ENCODE data around the gene RIC8A. TPM values are rescaled to one million over a fixed set of nuclear protein-coding genes. Genes with fewer than 3 reads are reported as not detected.
"Not testable (repeated sequence)": the region's sequence is repeated elsewhere in the genome, so short reads cannot be mapped to it uniquely, and the experiment has no call there.

RIC8A gene
- total and polyA plus RNA-seq, 2 of the 13 experiments (the other 11 are each of a cell fraction or from before 2014, with no cell fraction given): 62.1 to 63.8 TPM

DNA sequence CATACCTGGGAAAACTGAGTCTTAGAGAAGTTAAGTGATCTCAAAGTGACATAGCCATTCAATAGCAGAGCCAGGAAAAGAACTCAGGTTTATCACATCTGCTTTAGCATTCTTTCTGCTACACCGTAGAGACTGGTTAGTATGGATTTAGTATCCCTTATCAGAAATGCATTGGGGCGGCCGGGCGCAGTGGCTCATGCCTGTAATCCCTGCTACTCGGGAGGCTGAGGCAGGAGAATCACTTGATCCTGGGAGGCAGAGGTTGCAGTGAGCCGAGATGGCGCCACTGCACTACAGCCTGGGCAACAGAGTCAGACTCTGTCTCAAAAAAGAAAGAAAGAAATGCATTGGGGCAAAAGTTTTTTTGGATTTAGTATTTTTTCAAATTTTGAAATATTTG lies 30.8 kb downstream of the RIC8A start:
- DNase-seq (ENCODE audit: low spot score); H3K27me3 ChIP-seq (ENCODE audit: control insufficient read depth in 1 of 2, insufficient read depth in 2 of 2, low read length in 2 of 2); H4K20me1 ChIP-seq (ENCODE audit: insufficient read depth, low read length); H2AFZ ChIP-seq (ENCODE audit: low read length); ATAC-seq; FAIRE-seq; H3K9me3 ChIP-seq (ENCODE audit: low read length); in situ Hi-C loops (cut with HindIII; ENCODE audit: extremely low pct_ligation_motif_present, low pct_unique_long_range_greater_than_20kb); POLR2A ChIA-PET; intact Hi-C loops (cut with micrococcal nuclease; ENCODE audit: unreplicated experiment); CTCF ChIA-PET (ENCODE audit: low intra/inter-chr PET ratio, low total read pairs); BruUV-seq (replicated peaks); H3K27ac ChIP-seq (ENCODE audit: extremely low read length, insufficient read depth, low read length): not testable (repeated sequence)
- WGBS (ENCODE audit: low lambda C conversion rate): 81% methylated on average over 7 of the region's 7 CpGs
- Histone ChIP-seq H3K9ac (ENCODE audit: insufficient read depth, low read depth, low read length) (peak overlapping the region; percentile 81; the same call in 1 of the 2 replicates), H3K4me3 (replicated peaks in 1 of 3; ENCODE audit: insufficient read depth in 1 of 3, low read depth in 2 of 3, low read length in 3 of 3) (peak overlapping the region in 1 of 3 experiments; percentile 91; a peak in 1 of 6 replicates), H3K79me2 (ENCODE audit: insufficient read depth, low read length) (peaks cover 27% of the 10 kb centered on the region), H3K4me1 (ENCODE audit: insufficient read depth, low read length) (peaks cover 34% of the 10 kb centered on the region), H3K36me3 (replicated peaks in 1 of 2; ENCODE audit: control insufficient read depth in 1 of 2, insufficient read depth in 2 of 2, low read length in 2 of 2) (peaks cover 3 to 25% of the 10 kb centered on the region in 2 experiments; a peak in 4 of 5 replicates), H3K4me2 (ENCODE audit: low read depth, low read length) (peak overlapping the region; percentile 99)
- TF ChIP-seq ZNF121 (CRISPR knock-in tag; IDR thresholded peaks at IDR 0.05): 0 out of 2 replicates have a peak, but pooled peaks have one; percentile 22

DNA sequence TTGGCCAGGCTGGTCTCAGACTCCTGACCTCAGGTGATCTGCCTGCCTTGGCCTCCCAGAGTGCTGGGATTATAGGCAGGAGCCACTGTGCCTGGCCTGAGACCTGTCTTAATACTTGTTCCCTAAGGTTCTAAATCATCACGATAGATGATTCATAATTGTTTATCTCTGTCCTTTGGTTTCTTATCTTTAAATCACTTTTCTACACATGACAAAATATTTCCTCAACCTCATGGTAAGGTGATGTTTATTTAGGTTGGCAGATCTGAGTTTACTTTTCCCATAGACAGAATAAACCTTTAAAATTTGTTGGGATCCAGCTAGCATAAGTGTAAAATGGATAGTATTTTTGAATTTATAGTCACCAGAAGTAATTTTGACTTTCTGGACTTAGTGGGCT lies 32.8 kb downstream of the RIC8A start:
- no peak overlapping the region for H3K9ac ChIP-seq (ENCODE audit: insufficient read depth, low read depth, low read length)
- H3K9me3 ChIP-seq (ENCODE audit: low read length): no peaks in the 10 kb centered on the region
- no peaks in the 10 kb centered on the region for H4K20me1 ChIP-seq (ENCODE audit: insufficient read depth, low read length)
- H3K4me3 ChIP-seq (replicated peaks in 1 of 3; ENCODE audit: insufficient read depth in 1 of 3, low read depth in 2 of 3, low read length in 3 of 3): no peak overlapping the region
- ChIA-PET POLR2A (no interaction called here), CTCF (ENCODE audit: low intra/inter-chr PET ratio, low total read pairs) (interaction anchor here (0.7 kb wide), 1 partner anchor 1847 kb away, joined by 3 read pairs; no protein-coding TSS in a partner anchor)
- no peaks in the 10 kb centered on the region; a peak in 1 of 5 replicates for H3K27me3 ChIP-seq (ENCODE audit: control insufficient read depth in 1 of 2, insufficient read depth in 2 of 2, low read length in 2 of 2)
- no peak overlapping the region for H3K27ac ChIP-seq (ENCODE audit: extremely low read length, insufficient read depth, low read length)
- 96% methylated on average over 1 of the region's 1 CpG for WGBS (ENCODE audit: low lambda C conversion rate)
- H2AFZ ChIP-seq (ENCODE audit: low read length): no peak overlapping the region
- BruUV-seq (replicated peaks): no TSS peak
- peaks cover 17% of the 10 kb centered on the region for H3K4me1 ChIP-seq (ENCODE audit: insufficient read depth, low read length)
- H3K36me3 ChIP-seq (replicated peaks in 1 of 2; ENCODE audit: control insufficient read depth in 1 of 2, insufficient read depth in 2 of 2, low read length in 2 of 2): peaks cover 5 to 40% of the 10 kb centered on the region in 2 experiments; a peak in 4 of 5 replicates
- in situ Hi-C loops (cut with HindIII; ENCODE audit: extremely low pct_ligation_motif_present, low pct_unique_long_range_greater_than_20kb): no loop called here
- H3K79me2 ChIP-seq (ENCODE audit: insufficient read depth, low read length): peaks cover 26% of the 10 kb centered on the region
- ATAC-seq (no peak), DNase-seq (ENCODE audit: low spot score) (no peak), FAIRE-seq (no peak)
- intact Hi-C loops (cut with micrococcal nuclease; ENCODE audit: unreplicated experiment): no loop called here
- no peak overlapping the region for H3K4me2 ChIP-seq (ENCODE audit: low read depth, low read length)
- TF ChIP-seq ZNF777 (CRISPR knock-in tag; IDR thresholded peaks at IDR 0.05) (no peak), ASH2L (IDR thresholded peaks at IDR 0.05; ENCODE audit: insufficient read length, low read depth, low read length) (no peak), ZNF160 (CRISPR knock-in tag; IDR thresholded peaks at IDR 0.05) (no peak), ZNF550 (CRISPR knock-in tag; IDR thresholded peaks at IDR 0.05; ENCODE audit: borderline replicate concordance) (no peak), ZNF749 (CRISPR knock-in tag; IDR thresholded peaks at IDR 0.05; ENCODE audit: borderline replicate concordance) (no peak), SYNCRIP (IDR thresholded peaks at IDR 0.05; ENCODE audit: insufficient read depth, low read depth, low read length) (no peak)
- TF ChIP-seq, protein P1, sequence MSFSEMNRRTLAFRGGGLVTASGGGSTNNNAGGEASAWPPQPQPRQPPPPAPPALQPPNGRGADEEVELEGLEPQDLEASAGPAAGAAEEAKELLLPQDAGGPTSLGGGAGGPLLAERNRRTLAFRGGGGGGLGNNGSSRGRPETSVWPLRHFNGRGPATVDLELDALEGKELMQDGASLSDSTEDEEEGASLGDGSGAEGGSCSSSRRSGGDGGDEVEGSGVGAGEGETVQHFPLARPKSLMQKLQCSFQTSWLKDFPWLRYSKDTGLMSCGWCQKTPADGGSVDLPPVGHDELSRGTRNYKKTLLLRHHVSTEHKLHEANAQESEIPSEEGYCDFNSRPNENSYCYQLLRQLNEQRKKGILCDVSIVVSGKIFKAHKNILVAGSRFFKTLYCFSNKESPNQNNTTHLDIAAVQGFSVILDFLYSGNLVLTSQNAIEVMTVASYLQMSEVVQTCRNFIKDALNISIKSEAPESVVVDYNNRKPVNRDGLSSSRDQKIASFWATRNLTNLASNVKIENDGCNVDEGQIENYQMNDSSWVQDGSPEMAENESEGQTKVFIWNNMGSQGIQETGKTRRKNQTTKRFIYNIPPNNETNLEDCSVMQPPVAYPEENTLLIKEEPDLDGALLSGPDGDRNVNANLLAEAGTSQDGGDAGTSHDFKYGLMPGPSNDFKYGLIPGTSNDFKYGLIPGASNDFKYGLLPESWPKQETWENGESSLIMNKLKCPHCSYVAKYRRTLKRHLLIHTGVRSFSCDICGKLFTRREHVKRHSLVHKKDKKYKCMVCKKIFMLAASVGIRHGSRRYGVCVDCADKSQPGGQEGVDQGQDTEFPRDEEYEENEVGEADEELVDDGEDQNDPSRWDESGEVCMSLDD (CRISPR knock-in tag; IDR thresholded peaks at IDR 0.05; ENCODE audit: borderline replicate concordance): no peak
- TF ChIP-seq, protein P2, sequence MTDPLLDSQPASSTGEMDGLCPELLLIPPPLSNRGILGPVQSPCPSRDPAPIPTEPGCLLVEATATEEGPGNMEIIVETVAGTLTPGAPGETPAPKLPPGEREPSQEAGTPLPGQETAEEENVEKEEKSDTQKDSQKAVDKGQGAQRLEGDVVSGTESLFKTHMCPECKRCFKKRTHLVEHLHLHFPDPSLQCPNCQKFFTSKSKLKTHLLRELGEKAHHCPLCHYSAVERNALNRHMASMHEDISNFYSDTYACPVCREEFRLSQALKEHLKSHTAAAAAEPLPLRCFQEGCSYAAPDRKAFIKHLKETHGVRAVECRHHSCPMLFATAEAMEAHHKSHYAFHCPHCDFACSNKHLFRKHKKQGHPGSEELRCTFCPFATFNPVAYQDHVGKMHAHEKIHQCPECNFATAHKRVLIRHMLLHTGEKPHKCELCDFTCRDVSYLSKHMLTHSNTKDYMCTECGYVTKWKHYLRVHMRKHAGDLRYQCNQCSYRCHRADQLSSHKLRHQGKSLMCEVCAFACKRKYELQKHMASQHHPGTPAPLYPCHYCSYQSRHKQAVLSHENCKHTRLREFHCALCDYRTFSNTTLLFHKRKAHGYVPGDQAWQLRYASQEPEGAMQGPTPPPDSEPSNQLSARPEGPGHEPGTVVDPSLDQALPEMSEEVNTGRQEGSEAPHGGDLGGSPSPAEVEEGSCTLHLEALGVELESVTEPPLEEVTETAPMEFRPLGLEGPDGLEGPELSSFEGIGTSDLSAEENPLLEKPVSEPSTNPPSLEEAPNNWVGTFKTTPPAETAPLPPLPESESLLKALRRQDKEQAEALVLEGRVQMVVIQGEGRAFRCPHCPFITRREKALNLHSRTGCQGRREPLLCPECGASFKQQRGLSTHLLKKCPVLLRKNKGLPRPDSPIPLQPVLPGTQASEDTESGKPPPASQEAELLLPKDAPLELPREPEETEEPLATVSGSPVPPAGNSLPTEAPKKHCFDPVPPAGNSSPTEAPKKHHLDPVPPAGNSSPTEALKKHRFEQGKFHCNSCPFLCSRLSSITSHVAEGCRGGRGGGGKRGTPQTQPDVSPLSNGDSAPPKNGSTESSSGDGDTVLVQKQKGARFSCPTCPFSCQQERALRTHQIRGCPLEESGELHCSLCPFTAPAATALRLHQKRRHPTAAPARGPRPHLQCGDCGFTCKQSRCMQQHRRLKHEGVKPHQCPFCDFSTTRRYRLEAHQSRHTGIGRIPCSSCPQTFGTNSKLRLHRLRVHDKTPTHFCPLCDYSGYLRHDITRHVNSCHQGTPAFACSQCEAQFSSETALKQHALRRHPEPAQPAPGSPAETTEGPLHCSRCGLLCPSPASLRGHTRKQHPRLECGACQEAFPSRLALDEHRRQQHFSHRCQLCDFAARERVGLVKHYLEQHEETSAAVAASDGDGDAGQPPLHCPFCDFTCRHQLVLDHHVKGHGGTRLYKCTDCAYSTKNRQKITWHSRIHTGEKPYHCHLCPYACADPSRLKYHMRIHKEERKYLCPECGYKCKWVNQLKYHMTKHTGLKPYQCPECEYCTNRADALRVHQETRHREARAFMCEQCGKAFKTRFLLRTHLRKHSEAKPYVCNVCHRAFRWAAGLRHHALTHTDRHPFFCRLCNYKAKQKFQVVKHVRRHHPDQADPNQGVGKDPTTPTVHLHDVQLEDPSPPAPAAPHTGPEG (CRISPR knock-in tag; IDR thresholded peaks at IDR 0.05): no peak
